Sciatic nerve (tissue), 2 donors: ENCODE results near the gene SH3BP5. TPM values are rescaled to one million over a fixed set of nuclear protein-coding genes. Genes with fewer than 3 reads are reported as not detected.
A peak's percentile ranks its signal among the peaks of the same experiment; 100 is the strongest.
"Not testable (repeated sequence)": the region's sequence is repeated elsewhere in the genome, so short reads cannot be mapped to it uniquely, and the experiment has no call there.

Source experiments
- ATAC-seq: fragments of 200-7000 bp; cut with Tn5 transposase; one replicate; pipeline ENCODE4 v1.9.1; 2020; ENCODE audit warnings: mild to moderate bottlenecking, moderate library complexity
- DNase-seq: peaks from one replicate; pipeline ENCODE4 v3.0.0-alpha.2; 2020; ENCODE audit warnings: low spot score
- intact Hi-C: fragments of 100-400 bp; cut with DNase I; formaldehyde crosslinking; loops from one replicate; pipeline ENCODE4 v1.14.2; 2022
- total RNA-seq: library from RNA; stranded (reverse); fragmentation: NEBNext Ultra II Directional; extraction: Animal tissue kit (Norgen Biotek cat#: 25700); gene quantifications from one replicate; pipeline ENCODE4 v1.2.1, GENCODE V29; 2021
- donor health status: DM: no; HTN: no; CAD: no.
- donor health status: DM: no; HTN: no; CAD: no.

The SH3BP5 gene
- total RNA-seq: 143 TPM

GRCh38 chr3:15332405-15333098, at the start of gene SH3BP5:
Gene SH3BP5, minus strand, starts transcription at chr3:15332586. Its CDS starts 178 bp downstream, at chr3:15332408.
- ATAC-seq (peak; percentile 79), DNase-seq (peak; percentile 90)
- intact Hi-C loops: loop anchor here (5.0 kb wide), 1 partner anchor 65 kb away; no protein-coding TSS in a partner anchor

GRCh38 chr3:15380980-15381890, 48.8 kb upstream of the SH3BP5 start:
- no peak for DNase-seq
- no peak for ATAC-seq
- intact Hi-C loops: loop anchor here (2.0 kb wide), 1 partner anchor 114 kb away; no protein-coding TSS in a partner anchor

- intact Hi-C loops: no loop called here
- DNase-seq (peak; percentile 97), ATAC-seq (peak; percentile 97)
Observed at GRCh38 chr3:15377961-15378791, 45.8 kb upstream of the SH3BP5 start.

- DNase-seq (no peak), ATAC-seq (no peak)
- intact Hi-C loops: no loop called here
Observed at GRCh38 chr3:15375461-15376000, 43.1 kb upstream of the SH3BP5 start.

GRCh38 chr3:15372918-15373317, 40.5 kb upstream of the SH3BP5 start:
- intact Hi-C loops: no loop called here
- DNase-seq (no peak), ATAC-seq (no peak)

GRCh38 chr3:15368561-15369135, 36.3 kb upstream of the SH3BP5 start:
- intact Hi-C loops: no loop called here
- DNase-seq: no peak
- no peak for ATAC-seq

- intact Hi-C loops: no loop called here
- ATAC-seq: no peak
- DNase-seq: no peak
Observed at GRCh38 chr3:15367059-15367458, 34.7 kb upstream of the SH3BP5 start.

- ATAC-seq, intact Hi-C loops: not testable (repeated sequence)
Observed at GRCh38 chr3:15364078-15364477, 31.7 kb upstream of the SH3BP5 start.

GRCh38 chr3:15361494-15362214, 29.3 kb upstream of the SH3BP5 start:
- ATAC-seq: peak; percentile 70
- intact Hi-C loops: no loop called here
- no peak for DNase-seq

More at GRCh38 chr3:15364078-15364477, 31.7 kb upstream of the SH3BP5 start:
- not testable (repeated sequence) for DNase-seq

- intact Hi-C loops: no loop called here
- DNase-seq (no peak), ATAC-seq (peak; percentile 65)
Observed at GRCh38 chr3:15360788-15361493, 28.6 kb upstream of the SH3BP5 start.

GRCh38 chr3:15359677-15360397, 27.5 kb upstream of the SH3BP5 start:
- ATAC-seq (no peak), DNase-seq (no peak)
- intact Hi-C loops: no loop called here

GRCh38 chr3:15356651-15357061, 24.3 kb upstream of the SH3BP5 start:
- intact Hi-C loops, DNase-seq, ATAC-seq: not testable (repeated sequence)

GRCh38 chr3:15356176-15356575, 23.8 kb upstream of the SH3BP5 start:
- ATAC-seq (no peak), DNase-seq (no peak)
- intact Hi-C loops: no loop called here

GRCh38 chr3:15355086-15355485, 22.7 kb upstream of the SH3BP5 start:
- ATAC-seq (no peak), DNase-seq (no peak)
- intact Hi-C loops: no loop called here

GRCh38 chr3:15354485-15354884, 22.1 kb upstream of the SH3BP5 start:
- DNase-seq: no peak
- no peak for ATAC-seq
- intact Hi-C loops: no loop called here

GRCh38 chr3:15350141-15350540, 17.8 kb upstream of the SH3BP5 start:
- DNase-seq: no peak
- ATAC-seq: no peak
- intact Hi-C loops: no loop called here

- ATAC-seq, intact Hi-C loops, DNase-seq: not testable (repeated sequence)
Observed at GRCh38 chr3:15349438-15349837, 17.1 kb upstream of the SH3BP5 start.
